Loucy (cell line): Measurements from ENCODE around the gene BABAM2.

ENCODE experiments used
- EZH2phosphoT487 ChIP-seq: fragments of 200-600 bp; IDR thresholded peaks from 2 replicates; pipeline ENCODE4 v1.6.1; 2018; ENCODE audit warnings: antibody characterized with exemption, mild to moderate bottlenecking, moderate library complexity, borderline replicate concordance
- TF ChIP-seq, protein P1 (sequence below): fragments of 200-600 bp; sonication (generic); conservative IDR thresholded peaks from 2 replicates; pipeline ENCODE4 v1.5.1; 2014; ENCODE audit warnings: mild to moderate bottlenecking, antibody characterized with exemption, low read length

DNA sequence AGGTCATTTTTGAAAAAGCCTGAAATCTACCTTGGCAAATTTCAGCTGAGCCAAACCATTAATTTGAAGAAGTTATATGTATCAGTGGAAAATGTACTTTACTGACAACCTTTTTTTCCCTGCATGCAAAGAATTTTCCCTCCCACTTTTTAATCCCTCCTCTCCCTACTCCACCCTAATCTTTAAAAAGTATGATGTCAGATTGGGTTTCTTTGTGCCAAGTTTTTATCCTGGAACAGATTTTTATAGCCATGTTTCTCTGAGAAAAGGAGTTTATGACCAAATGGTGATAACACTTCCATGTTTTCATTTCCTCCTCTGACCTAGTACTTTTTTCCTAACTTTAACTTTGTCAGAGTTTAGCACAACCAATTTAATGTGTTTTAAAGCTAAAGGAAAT, 251.9 kb downstream of the BABAM2 start:
- TF ChIP-seq, protein P1, sequence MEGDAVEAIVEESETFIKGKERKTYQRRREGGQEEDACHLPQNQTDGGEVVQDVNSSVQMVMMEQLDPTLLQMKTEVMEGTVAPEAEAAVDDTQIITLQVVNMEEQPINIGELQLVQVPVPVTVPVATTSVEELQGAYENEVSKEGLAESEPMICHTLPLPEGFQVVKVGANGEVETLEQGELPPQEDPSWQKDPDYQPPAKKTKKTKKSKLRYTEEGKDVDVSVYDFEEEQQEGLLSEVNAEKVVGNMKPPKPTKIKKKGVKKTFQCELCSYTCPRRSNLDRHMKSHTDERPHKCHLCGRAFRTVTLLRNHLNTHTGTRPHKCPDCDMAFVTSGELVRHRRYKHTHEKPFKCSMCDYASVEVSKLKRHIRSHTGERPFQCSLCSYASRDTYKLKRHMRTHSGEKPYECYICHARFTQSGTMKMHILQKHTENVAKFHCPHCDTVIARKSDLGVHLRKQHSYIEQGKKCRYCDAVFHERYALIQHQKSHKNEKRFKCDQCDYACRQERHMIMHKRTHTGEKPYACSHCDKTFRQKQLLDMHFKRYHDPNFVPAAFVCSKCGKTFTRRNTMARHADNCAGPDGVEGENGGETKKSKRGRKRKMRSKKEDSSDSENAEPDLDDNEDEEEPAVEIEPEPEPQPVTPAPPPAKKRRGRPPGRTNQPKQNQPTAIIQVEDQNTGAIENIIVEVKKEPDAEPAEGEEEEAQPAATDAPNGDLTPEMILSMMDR, result no peak
- TF ChIP-seq EZH2phosphoT487, result no peak
